Thyroid gland (tissue), 4 donors: ENCODE measurements around the gene PTH1R.

Source experiments
- POLR2A ChIP-seq, 2 donors: fragments of 450-650 bp; IDR thresholded peaks; one replicate each; pipeline ENCODE4 v1.6.1; 2017; ENCODE audit warnings: antibody characterized with exemption in 2 of 2, mild to moderate bottlenecking in 2 of 2, moderate library complexity in 1 of 2
- TF ChIP-seq, protein P1 (sequence below), 6 experiments: fragments of 200-600 bp in 3 of 6; fragments of 450-650 bp in 3 of 6; sonication (generic) in 3 of 6; IDR thresholded peaks; one replicate each; pipeline ENCODE4 v1.5.1; 2016 to 2019; ENCODE audit warnings: antibody characterized with exemption in 6 of 6, mild to moderate bottlenecking in 2 of 6, inconsistent platforms in 1 of 6, moderate library complexity in 1 of 6

DNA sequence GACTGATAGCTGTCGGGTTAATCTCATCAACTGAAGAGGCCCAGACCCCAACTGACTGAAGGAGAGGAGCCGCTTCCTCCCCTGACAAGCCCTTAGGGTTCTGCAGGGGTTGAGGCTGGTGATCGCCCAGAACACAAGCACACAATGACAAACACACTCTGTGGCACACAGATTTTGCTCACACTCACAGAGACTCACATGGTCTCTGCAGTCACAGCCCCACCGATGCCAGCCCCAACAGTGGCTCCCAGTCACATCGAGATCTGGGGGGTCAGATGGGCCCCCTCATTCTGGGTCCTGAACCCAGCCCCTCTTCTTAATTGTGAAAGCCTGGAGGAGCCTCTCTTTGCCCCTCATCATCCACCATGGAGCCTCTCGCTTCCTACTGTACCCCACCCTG, 16.7 kb downstream of the PTH1R start:
- TF ChIP-seq, protein P1, sequence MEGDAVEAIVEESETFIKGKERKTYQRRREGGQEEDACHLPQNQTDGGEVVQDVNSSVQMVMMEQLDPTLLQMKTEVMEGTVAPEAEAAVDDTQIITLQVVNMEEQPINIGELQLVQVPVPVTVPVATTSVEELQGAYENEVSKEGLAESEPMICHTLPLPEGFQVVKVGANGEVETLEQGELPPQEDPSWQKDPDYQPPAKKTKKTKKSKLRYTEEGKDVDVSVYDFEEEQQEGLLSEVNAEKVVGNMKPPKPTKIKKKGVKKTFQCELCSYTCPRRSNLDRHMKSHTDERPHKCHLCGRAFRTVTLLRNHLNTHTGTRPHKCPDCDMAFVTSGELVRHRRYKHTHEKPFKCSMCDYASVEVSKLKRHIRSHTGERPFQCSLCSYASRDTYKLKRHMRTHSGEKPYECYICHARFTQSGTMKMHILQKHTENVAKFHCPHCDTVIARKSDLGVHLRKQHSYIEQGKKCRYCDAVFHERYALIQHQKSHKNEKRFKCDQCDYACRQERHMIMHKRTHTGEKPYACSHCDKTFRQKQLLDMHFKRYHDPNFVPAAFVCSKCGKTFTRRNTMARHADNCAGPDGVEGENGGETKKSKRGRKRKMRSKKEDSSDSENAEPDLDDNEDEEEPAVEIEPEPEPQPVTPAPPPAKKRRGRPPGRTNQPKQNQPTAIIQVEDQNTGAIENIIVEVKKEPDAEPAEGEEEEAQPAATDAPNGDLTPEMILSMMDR (IDR thresholded peaks at IDR 0.05), result no peak
- TF ChIP-seq POLR2A (IDR thresholded peaks at IDR 0.05), result no peak
